ENCODE data around the gene STYX. TPM values are rescaled to one million over a fixed set of nuclear protein-coding genes. Genes with fewer than 3 reads are reported as not detected.

Gene STYX
- total and polyA plus RNA-seq, 2 donors from 2014 or later: 4.3 to 11.5 TPM

GRCh38 chr14:52778702-52779101, 48.7 kb downstream of the STYX start:
- Histone ChIP-seq H3K36me3 (ENCODE audit: control insufficient read depth in 2 of 3, insufficient read depth in 3 of 3, low read length in 3 of 3) (peaks cover 0 to 17% (median 2%) of the 10 kb centered on the region in 3 donors), H3K27me3 (ENCODE audit: control insufficient read depth, insufficient read depth, low read length) (no peaks in the 10 kb centered on the region), H3K4me1 (ENCODE audit: control insufficient read depth in 2 of 3, insufficient read depth in 2 of 3, low read depth in 1 of 3, low read length in 3 of 3) (no peaks in the 10 kb centered on the region), H3K9ac (ENCODE audit: low read length in 3 of 3) (no peak overlapping the region), H3K4me3 (ENCODE audit: low read length in 3 of 3) (no peak overlapping the region), H3K27ac (ENCODE audit: low read depth in 2 of 2, low read length in 2 of 2) (no peak overlapping the region), H3K9me3 (ENCODE audit: control insufficient read depth in 2 of 3, insufficient read depth in 1 of 3, low read length in 3 of 3) (no peaks in the 10 kb centered on the region)
- intact Hi-C loops (cut with DNase I): no loop called here
- no peak for TF ChIP-seq CTCF (IDR thresholded peaks at IDR 0.05; ENCODE audit: borderline replicate concordance, extremely low read depth, insufficient read depth)
- DNase-seq: no peak
- no peak for FAIRE-seq

GRCh38 chr14:52780893-52781292, 50.9 kb downstream of the STYX start:
- no peaks in the 10 kb centered on the region for H3K4me1 ChIP-seq (ENCODE audit: control insufficient read depth in 2 of 3, insufficient read depth in 2 of 3, low read depth in 1 of 3, low read length in 3 of 3)
- H3K4me3 ChIP-seq (ENCODE audit: low read length in 3 of 3): no peak overlapping the region
- no peak for FAIRE-seq
- no peak for DNase-seq
- no peak overlapping the region for H3K9ac ChIP-seq (ENCODE audit: low read length in 3 of 3)
- TF ChIP-seq CTCF (IDR thresholded peaks at IDR 0.05; ENCODE audit: borderline replicate concordance, extremely low read depth, insufficient read depth): no peak
- no peak overlapping the region for H3K27ac ChIP-seq (ENCODE audit: low read depth in 2 of 2, low read length in 2 of 2)
- intact Hi-C loops (cut with DNase I): no loop called here
- H3K9me3 ChIP-seq (ENCODE audit: control insufficient read depth in 2 of 3, insufficient read depth in 1 of 3, low read length in 3 of 3): no peaks in the 10 kb centered on the region
- H3K27me3 ChIP-seq (ENCODE audit: control insufficient read depth, insufficient read depth, low read length): no peaks in the 10 kb centered on the region
- H3K36me3 ChIP-seq (ENCODE audit: control insufficient read depth in 2 of 3, insufficient read depth in 3 of 3, low read length in 3 of 3): peaks cover 0 to 6% (median 2%) of the 10 kb centered on the region in 3 donors

GRCh38 chr14:52781629-52782028, 51.7 kb downstream of the STYX start:
- no peak overlapping the region for H3K4me3 ChIP-seq (ENCODE audit: low read length in 3 of 3)
- no peak for TF ChIP-seq CTCF (IDR thresholded peaks at IDR 0.05; ENCODE audit: borderline replicate concordance, extremely low read depth, insufficient read depth)
- intact Hi-C loops (cut with DNase I): no loop called here
- DNase-seq (no peak), FAIRE-seq (no peak)
- H3K36me3 ChIP-seq (ENCODE audit: control insufficient read depth in 2 of 3, insufficient read depth in 3 of 3, low read length in 3 of 3): peaks cover 0 to 6% (median 0%) of the 10 kb centered on the region in 3 donors
- H3K27ac ChIP-seq (ENCODE audit: low read depth in 2 of 2, low read length in 2 of 2): no peak overlapping the region
- no peaks in the 10 kb centered on the region for H3K27me3 ChIP-seq (ENCODE audit: control insufficient read depth, insufficient read depth, low read length)
- no peaks in the 10 kb centered on the region for H3K4me1 ChIP-seq (ENCODE audit: control insufficient read depth in 2 of 3, insufficient read depth in 2 of 3, low read depth in 1 of 3, low read length in 3 of 3)
- H3K9ac ChIP-seq (ENCODE audit: low read length in 3 of 3): no peak overlapping the region
- no peaks in the 10 kb centered on the region for H3K9me3 ChIP-seq (ENCODE audit: control insufficient read depth in 2 of 3, insufficient read depth in 1 of 3, low read length in 3 of 3)

- Histone ChIP-seq H3K27me3 (ENCODE audit: control insufficient read depth, insufficient read depth, low read length) (no peaks in the 10 kb centered on the region), H3K9ac (ENCODE audit: low read length in 3 of 3) (no peak overlapping the region), H3K36me3 (ENCODE audit: control insufficient read depth in 2 of 3, insufficient read depth in 3 of 3, low read length in 3 of 3) (peaks cover 0 to 3% (median 0%) of the 10 kb centered on the region in 3 donors), H3K4me1 (ENCODE audit: control insufficient read depth in 2 of 3, insufficient read depth in 2 of 3, low read depth in 1 of 3, low read length in 3 of 3) (no peaks in the 10 kb centered on the region), H3K9me3 (ENCODE audit: control insufficient read depth in 2 of 3, insufficient read depth in 1 of 3, low read length in 3 of 3) (no peaks in the 10 kb centered on the region), H3K27ac (ENCODE audit: low read depth in 2 of 2, low read length in 2 of 2) (no peak overlapping the region), H3K4me3 (ENCODE audit: low read length in 3 of 3) (no peak overlapping the region)
- TF ChIP-seq CTCF (IDR thresholded peaks at IDR 0.05; ENCODE audit: borderline replicate concordance, extremely low read depth, insufficient read depth): no peak
- DNase-seq (no peak), FAIRE-seq (no peak)
- intact Hi-C loops (cut with DNase I): no loop called here
These were observed 53.2 kb downstream of the STYX start for GRCh38 chr14:52783206-52783605.
